ENCODE results near the gene PHTF2.
A peak's percentile ranks its signal among the peaks of the same experiment; 100 is the strongest.

The PHTF2 gene

GRCh38 chr7:77940647-77941046 lies 142.1 kb downstream of the PHTF2 start:
- TF ChIP-seq CTCF (IDR thresholded peaks at IDR 0.05; ENCODE audit: borderline replicate concordance, insufficient read depth, low read depth, low read length), result peak; percentile 39; the same call in 1 of the 2 replicates

GRCh38 chr7:77942431-77942830 lies 143.9 kb downstream of the PHTF2 start:
- H3K4me3 ChIP-seq (ENCODE audit: low read depth, low read length), result no peak overlapping the region
- TF ChIP-seq CTCF (IDR thresholded peaks at IDR 0.05; ENCODE audit: borderline replicate concordance, insufficient read depth, low read depth, low read length), result no peak

More at GRCh38 chr7:77940647-77941046, 142.1 kb downstream of the PHTF2 start:
- no peak overlapping the region for H3K4me3 ChIP-seq (ENCODE audit: low read depth, low read length)

- TF ChIP-seq CTCF (IDR thresholded peaks at IDR 0.05; ENCODE audit: borderline replicate concordance, insufficient read depth, low read depth, low read length), result no peak
- H3K4me3 ChIP-seq (ENCODE audit: low read depth, low read length), result no peak overlapping the region
Measured at GRCh38 chr7:77944183-77945182, 145.9 kb downstream of the PHTF2 start.

GRCh38 chr7:77950548-77950947 lies 152.0 kb downstream of the PHTF2 start:
- TF ChIP-seq CTCF (IDR thresholded peaks at IDR 0.05; ENCODE audit: borderline replicate concordance, insufficient read depth, low read depth, low read length), result no peak
- H3K4me3 ChIP-seq (ENCODE audit: low read depth, low read length), result no peak overlapping the region

GRCh38 chr7:77954773-77955555 lies 156.4 kb downstream of the PHTF2 start:
- H3K4me3 ChIP-seq (ENCODE audit: low read depth, low read length), result no peak overlapping the region
- no peak for TF ChIP-seq CTCF (IDR thresholded peaks at IDR 0.05; ENCODE audit: borderline replicate concordance, insufficient read depth, low read depth, low read length)

GRCh38 chr7:77958436-77958835 lies 159.9 kb downstream of the PHTF2 start:
- H3K4me3 ChIP-seq (ENCODE audit: low read depth, low read length), result no peak overlapping the region
- TF ChIP-seq CTCF (IDR thresholded peaks at IDR 0.05; ENCODE audit: borderline replicate concordance, insufficient read depth, low read depth, low read length), result no peak

All from GM12875 (cell line).